Heart left ventricle (tissue), 16 donors: ENCODE data around the gene EXOC4. TPM values are rescaled to one million over a fixed set of nuclear protein-coding genes. Genes with fewer than 3 reads are reported as not detected.

Experiments
- ATAC-seq, 4 donors: fragments of 200-7000 bp; cut with Tn5 transposase; one replicate each; pipeline ENCODE4 v1.9.1; 2020 to 2022; ENCODE audit warnings: moderate library complexity in 4 of 4, mild to moderate bottlenecking in 3 of 4, moderate number of reproducible peaks in 1 of 4
- DNase-seq, 5 donors: peaks; one replicate each; pipeline ENCODE4 v3.0.0-alpha.2; 2020
- H3K27ac ChIP-seq, 12 donors: fragments of 200-600 bp; sonication (generic) in 4 of 12; one replicate each; pipeline versions ENCODE4 v1.5.0 to v1.8.0; 2016 to 2022; ENCODE audit warnings: mild to moderate bottlenecking in 2 of 12
- H3K27me3 ChIP-seq, 9 donors: fragments of 200-600 bp; sonication (generic) in 2 of 9; one replicate each; pipeline versions ENCODE4 v1.5.1 to v1.8.0; 2016 to 2022; ENCODE audit warnings: mild to moderate bottlenecking in 3 of 9
- H3K36me3 ChIP-seq, 9 donors: fragments of 200-600 bp; sonication (generic) in 2 of 9; one replicate each; pipeline versions ENCODE4 v1.5.0 to v1.8.0; 2018 to 2022; ENCODE audit warnings: mild to moderate bottlenecking in 2 of 9
- H3K4me1 ChIP-seq, 12 donors: fragments of 200-600 bp; sonication (generic) in 4 of 12; one replicate each; pipeline versions ENCODE4 v1.5.0 to v1.8.0; 2016 to 2022; ENCODE audit warnings: mild to moderate bottlenecking in 3 of 12
- H3K4me3 ChIP-seq, 12 donors: fragments of 200-600 bp; sonication (generic) in 4 of 12; one replicate each; pipeline versions ENCODE4 v1.5.0 to v1.8.0; 2017 to 2022; ENCODE audit warnings: mild to moderate bottlenecking in 9 of 12, moderate library complexity in 4 of 12
- H3K9me3 ChIP-seq, 12 donors: fragments of 200-600 bp; sonication (generic) in 4 of 12; one replicate each; pipeline versions ENCODE4 v1.5.0 to v1.8.0; 2016 to 2022; ENCODE audit warnings: mild to moderate bottlenecking in 1 of 12
- POLR2A ChIP-seq, 2 donors: fragments of 450-650 bp; IDR thresholded peaks; one replicate each; pipeline ENCODE4 v1.6.1; 2017; ENCODE audit warnings: antibody characterized with exemption in 2 of 2, mild to moderate bottlenecking in 2 of 2, moderate library complexity in 2 of 2
- WGBS, 4 donors: extraction: QIAGEN DNeasy Blood & Tissue Kit in 2 of 4; methylation state at CpG; one replicate each; pipeline versions ENCODE4 v1.1.5 to v1.1.7; 2013 to 2018; 5-methylcytosine and 5-hydroxymethylcytosine counted together
- intact Hi-C, 10 donors: fragments of 100-400 bp; cut with DNase I; formaldehyde crosslinking; loops; one replicate each; pipeline versions ENCODE4 v1.11.1 to v1.14.2; 2022
- polyA plus RNA-seq, 2 donors: library from polyadenylated mRNA; stranded (reverse); fragments of 200-250 nt; gene quantifications; one replicate each; pipeline ENCODE4 v1.2.3, GENCODE V29; 2013
- total RNA-seq, 9 donors: library from RNA; depleted of rRNA in 2 of 9; stranded (reverse); fragments of >200 nt in 2 of 9; fragmentation: NEBNext Ultra II Directional in 3 of 9; extraction: Animal tissue kit (Norgen Biotek cat#: 25700) in 3 of 9; gene quantifications; one replicate each; pipeline versions ENCODE4 v1.1.0 to v1.2.4, GENCODE V29; 2016 to 2023
- TF ChIP-seq, protein P1 (sequence below), 12 donors: fragments of 200-600 bp; sonication (generic) in 4 of 12; IDR thresholded peaks; one replicate each; pipeline versions ENCODE4 v1.5.0 to v1.8.0; 2018 to 2022; ENCODE audit warnings: antibody characterized with exemption in 12 of 12, mild to moderate bottlenecking in 5 of 12
- donor health status: ischemic (EF 13 %, LVEDD 7.1; RV severe dilation, severe dysfunction).
- donor health status: healthy with polysubstance abuse.
- donor health status: DM: no; HTN: yes; CAD: no.
- donor health status: DM: no; HTN: no; CAD: no.
- donor health status: ischemic (EF 25% LVEDD 6.9; RV normal size, moderate dysfunction).
- donor health status: ischemic (EF 25% LVEDD 5.7; RV mildly dilated, moderate dysfunction).
- donor health status: healthy.
- donor health status: DM: yes; HTN: yes; CAD: no.
- donor health status: ischemic (EF 35%, LVEDD 5.7; RV mildly dilated, moderate dysfunction).
- donor health status: nonischemic (EF 11% LVEDD 7.7; RV severe dilation, severe dysfunction).
- donor health status: DM: yes; HTN: yes; CAD: no.
- donor health status: PGD.
- donor health status: ischemic (EF 29% LVEDD 5.4; RV normal size, mild dysfunction).
- donor health status: nonischemic (EF 23%, LVEDD 6.1; RV moderate dilation, normal function).

The EXOC4 gene
- total and polyA plus RNA-seq, 11 donors, result 8.8 to 61.2 (median 33.8) TPM

GRCh38 chr7:133796782-133797745 is 544.2 kb downstream of the EXOC4 start:
- H3K27ac ChIP-seq, result no peak overlapping the region
- no peaks in the 10 kb centered on the region for H3K27me3 ChIP-seq
- H3K4me1 ChIP-seq, result peaks cover 0 to 16% (median 7%) of the 10 kb centered on the region in 12 donors
- H3K36me3 ChIP-seq, result no peaks in the 10 kb centered on the region
- no peaks in the 10 kb centered on the region for H3K9me3 ChIP-seq
- DNase-seq (no peak), ATAC-seq (no peak)
- no peak for TF ChIP-seq POLR2A (IDR thresholded peaks at IDR 0.05)
- TF ChIP-seq, protein P1, sequence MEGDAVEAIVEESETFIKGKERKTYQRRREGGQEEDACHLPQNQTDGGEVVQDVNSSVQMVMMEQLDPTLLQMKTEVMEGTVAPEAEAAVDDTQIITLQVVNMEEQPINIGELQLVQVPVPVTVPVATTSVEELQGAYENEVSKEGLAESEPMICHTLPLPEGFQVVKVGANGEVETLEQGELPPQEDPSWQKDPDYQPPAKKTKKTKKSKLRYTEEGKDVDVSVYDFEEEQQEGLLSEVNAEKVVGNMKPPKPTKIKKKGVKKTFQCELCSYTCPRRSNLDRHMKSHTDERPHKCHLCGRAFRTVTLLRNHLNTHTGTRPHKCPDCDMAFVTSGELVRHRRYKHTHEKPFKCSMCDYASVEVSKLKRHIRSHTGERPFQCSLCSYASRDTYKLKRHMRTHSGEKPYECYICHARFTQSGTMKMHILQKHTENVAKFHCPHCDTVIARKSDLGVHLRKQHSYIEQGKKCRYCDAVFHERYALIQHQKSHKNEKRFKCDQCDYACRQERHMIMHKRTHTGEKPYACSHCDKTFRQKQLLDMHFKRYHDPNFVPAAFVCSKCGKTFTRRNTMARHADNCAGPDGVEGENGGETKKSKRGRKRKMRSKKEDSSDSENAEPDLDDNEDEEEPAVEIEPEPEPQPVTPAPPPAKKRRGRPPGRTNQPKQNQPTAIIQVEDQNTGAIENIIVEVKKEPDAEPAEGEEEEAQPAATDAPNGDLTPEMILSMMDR (IDR thresholded peaks at IDR 0.05), result no peak
- H3K4me3 ChIP-seq, result no peak overlapping the region
- intact Hi-C loops, result no loop called here
- WGBS, 4 donors, result 94 to 96% (median 94%) methylated on average over 11 of the region's 11 CpGs

- Histone ChIP-seq H3K27me3 (no peaks in the 10 kb centered on the region), H3K4me1 (peaks cover 0 to 18% (median 7%) of the 10 kb centered on the region in 12 donors), H3K27ac (no peak overlapping the region), H3K4me3 (no peak overlapping the region), H3K9me3 (no peaks in the 10 kb centered on the region), H3K36me3 (no peaks in the 10 kb centered on the region)
- TF ChIP-seq, protein P1 (IDR thresholded peaks at IDR 0.05), result no peak
- TF ChIP-seq POLR2A (IDR thresholded peaks at IDR 0.05), result no peak
- ATAC-seq, result no peak
- no peak for DNase-seq
- intact Hi-C loops, result loop anchor here in 1 of 10 donors (2.0 kb wide), 1 partner anchor 21 kb away; no protein-coding TSS in a partner anchor
- WGBS, 4 donors, result 83 to 90% (median 87%) methylated on average over 3 of the region's 3 CpGs
These were observed 545.1 kb downstream of the EXOC4 start for GRCh38 chr7:133797818-133798520.

DNA sequence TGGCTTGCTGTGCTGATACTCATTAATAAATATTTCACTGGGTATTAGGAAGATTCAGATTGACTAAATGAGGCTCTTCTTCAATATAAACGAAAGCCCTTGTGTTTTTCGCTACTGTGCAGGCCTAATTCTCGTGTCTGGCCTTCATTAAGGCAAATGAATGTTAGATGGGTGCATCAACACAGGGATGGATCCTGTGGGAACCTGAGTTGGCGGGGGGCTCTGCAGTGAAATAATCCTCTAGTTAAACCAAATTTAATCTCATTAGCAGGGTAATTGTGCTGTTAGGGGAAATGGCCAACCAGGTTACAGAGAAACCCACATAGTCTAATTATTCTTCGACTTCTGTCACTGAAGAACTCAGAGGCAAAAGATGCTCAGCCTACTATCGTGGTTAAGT is 548.5 kb downstream of the EXOC4 start:
- TF ChIP-seq POLR2A (IDR thresholded peaks at IDR 0.05), result no peak
- TF ChIP-seq, protein P1 (IDR thresholded peaks at IDR 0.05), result no peak
- no peak for DNase-seq
- 79 to 91% (median 85%) methylated on average over 6 of the region's 6 CpGs for WGBS, 4 donors
- H3K27ac ChIP-seq, result no peak overlapping the region
- intact Hi-C loops, result no loop called here
- no peaks in the 10 kb centered on the region for H3K36me3 ChIP-seq
- no peaks in the 10 kb centered on the region for H3K9me3 ChIP-seq
- H3K4me3 ChIP-seq, result no peak overlapping the region
- peaks cover 0 to 5% (median 0%) of the 10 kb centered on the region in 12 donors for H3K4me1 ChIP-seq
- no peak for ATAC-seq
- no peaks in the 10 kb centered on the region for H3K27me3 ChIP-seq

GRCh38 chr7:133804127-133804526 is 551.2 kb downstream of the EXOC4 start:
- Histone ChIP-seq H3K9me3 (no peaks in the 10 kb centered on the region), H3K4me1 (peaks cover 0 to 5% (median 0%) of the 10 kb centered on the region in 12 donors), H3K27ac (no peak overlapping the region), H3K4me3 (no peak overlapping the region), H3K27me3 (no peaks in the 10 kb centered on the region), H3K36me3 (no peaks in the 10 kb centered on the region)
- ATAC-seq (no peak), DNase-seq (no peak)
- intact Hi-C loops, result no loop called here
- WGBS, 4 donors, result 58 to 81% (median 70%) methylated on average over 1 of the region's 1 CpG
- no peak for TF ChIP-seq POLR2A (IDR thresholded peaks at IDR 0.05)
- TF ChIP-seq, protein P1 (IDR thresholded peaks at IDR 0.05), result no peak
